ENCODE measurements around the gene MAPK8IP3. TPM values are rescaled to one million over a fixed set of nuclear protein-coding genes. Genes with fewer than 3 reads are reported as not detected.

Gene MAPK8IP3
- total RNA-seq (100 to 1,000 TPM; 315 to 342 TPM), polyA plus RNA-seq (1 to 10 TPM in 2 of 3 donors, under 1 TPM in 1; 0.87 to 2.8 (median 2.5) TPM), total RNA-seq (191 to 409 (median 246) reads per million in 6 experiments)

GRCh38 chr16:1705688-1706385 is at the start of gene MAPK8IP3:
Gene MAPK8IP3, plus strand, starts transcription at chr16:1706195. Its CDS starts 145 bp downstream, at chr16:1706340.
- Mint-ChIP-seq H3K27me3 (peaks cover 0 to 1% (median 0%) of the 10 kb centered on the region in 5 donors), H3K4me1 (peaks cover 14 to 48% (median 38%) of the 10 kb centered on the region in 4 donors), H3K36me3 (peaks cover 0 to 12% (median 0%) of the 10 kb centered on the region in 3 donors), H3K4me3 (peak within 1 kb of the TSS; percentile 94 to 100 (median 99)), H3K27ac (peak within 1 kb of the TSS; percentile 95 to 100 (median 98)), H3K9me3 (no peaks in the 10 kb centered on the region)
- POLR2A ChIA-PET = interaction anchor here (0.7 to 3.5 kb wide), 28 partner anchors 12 to 401 kb away, joined by 3 to 32 read pairs (median 5); partner anchors contain the start of genes EME2, JPT2, MRPS34 and NME3
- ATAC-seq = peak; percentile 82 to 83
- peak; percentile 87 to 100 (median 96) for DNase-seq

GRCh38 chr16:1656808-1657617 is 49.0 kb upstream of the MAPK8IP3 start:
- peaks cover 0 to 2% (median 0%) of the 10 kb centered on the region in 4 donors for H3K4me1 Mint-ChIP-seq
- ATAC-seq (no peak), DNase-seq (no peak)
- H3K27ac Mint-ChIP-seq = peak overlapping the region in 1 of 10 donors; percentile 53
- H3K4me3 Mint-ChIP-seq = no peak overlapping the region
- H3K36me3 Mint-ChIP-seq = peaks cover 6 to 47% (median 15%) of the 10 kb centered on the region in 3 donors
- POLR2A ChIA-PET = no interaction called here
- H3K9me3 Mint-ChIP-seq = no peaks in the 10 kb centered on the region
- H3K27me3 Mint-ChIP-seq = no peaks in the 10 kb centered on the region

DNA sequence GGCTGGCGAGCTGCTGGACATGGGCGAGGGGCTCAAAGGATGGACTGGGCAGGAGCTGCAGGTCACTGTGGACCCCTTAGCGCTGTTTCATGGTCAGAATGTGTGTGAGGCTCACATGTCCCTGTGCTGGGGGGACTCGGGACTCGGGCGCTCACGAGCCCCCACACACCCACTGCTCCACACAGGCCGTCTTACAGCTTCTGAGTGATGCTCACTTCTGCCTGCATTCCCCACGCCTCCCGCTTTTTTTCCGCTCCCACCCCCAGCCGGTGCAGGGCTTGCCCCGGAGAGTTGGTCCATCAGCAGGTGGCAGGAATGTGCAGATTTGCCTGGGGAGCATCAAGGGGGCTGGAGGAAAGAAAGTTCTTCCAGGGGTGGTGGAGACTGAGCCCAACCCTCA is 48.2 kb upstream of the MAPK8IP3 start:
- Mint-ChIP-seq H3K36me3 (peaks cover 6 to 53% (median 21%) of the 10 kb centered on the region in 3 donors), H3K4me1 (peaks cover 0 to 2% (median 0%) of the 10 kb centered on the region in 4 donors)
- POLR2A ChIA-PET = no interaction called here

DNA sequence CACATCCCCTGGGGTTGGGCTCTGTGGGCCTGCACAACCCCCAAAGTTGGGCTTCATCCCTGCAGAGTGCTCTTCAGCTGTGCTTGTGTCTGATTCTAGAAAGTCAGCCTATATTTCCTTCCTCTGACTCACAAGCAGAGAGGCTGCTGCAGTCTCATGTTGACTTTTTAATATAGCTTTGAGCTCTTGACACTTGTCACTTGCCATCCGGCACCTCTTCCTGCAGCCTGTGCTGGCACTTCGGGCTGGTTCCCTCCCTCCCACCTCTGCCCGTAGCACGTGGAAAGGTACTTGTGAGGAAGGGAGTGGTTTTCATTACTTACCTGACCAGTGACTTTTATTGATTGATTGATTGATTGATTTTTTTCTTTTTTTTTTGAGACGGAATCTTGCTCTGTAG is 47.0 kb upstream of the MAPK8IP3 start:
- DNase-seq = no peak

More for the DNA sequence above, 48.2 kb upstream of the MAPK8IP3 start:
- H3K27ac Mint-ChIP-seq = no peak overlapping the region
- ATAC-seq (no peak), DNase-seq (no peak)
- no peak overlapping the region for H3K4me3 Mint-ChIP-seq
- no peaks in the 10 kb centered on the region for H3K9me3 Mint-ChIP-seq
- no peaks in the 10 kb centered on the region for H3K27me3 Mint-ChIP-seq

DNA sequence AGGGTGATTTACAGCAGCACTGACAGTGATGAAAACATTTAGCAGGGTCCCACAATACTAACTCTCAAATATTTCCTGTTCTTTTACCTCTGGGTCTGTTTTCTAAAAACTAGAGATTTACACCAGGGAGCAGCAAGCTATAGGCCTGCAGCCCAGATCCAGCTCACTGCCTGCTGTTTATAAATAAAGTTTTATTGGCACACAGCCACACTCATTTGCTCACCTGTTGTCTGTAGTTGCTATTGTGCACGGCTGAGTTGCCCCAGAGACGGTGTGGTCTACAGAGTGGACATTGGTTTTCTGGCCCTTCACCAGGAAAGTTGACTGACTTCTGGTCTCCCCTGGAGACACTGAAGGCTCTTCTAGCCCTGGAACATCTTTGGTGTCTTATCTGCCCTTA is 44.2 kb upstream of the MAPK8IP3 start:
- Mint-ChIP-seq H3K27me3 (no peaks in the 10 kb centered on the region), H3K4me1 (no peaks in the 10 kb centered on the region), H3K27ac (peak overlapping the region in 1 of 10 donors; percentile 67), H3K36me3 (peaks cover 0 to 59% (median 22%) of the 10 kb centered on the region in 3 donors), H3K4me3 (no peak overlapping the region), H3K9me3 (no peaks in the 10 kb centered on the region)
- ATAC-seq = no peak
- POLR2A ChIA-PET = no interaction called here
- no peak for DNase-seq

More for the DNA sequence above, 47.0 kb upstream of the MAPK8IP3 start:
- Mint-ChIP-seq H3K4me1 (peaks cover 0 to 2% (median 0%) of the 10 kb centered on the region in 4 donors), H3K4me3 (no peak overlapping the region), H3K27me3 (no peaks in the 10 kb centered on the region), H3K9me3 (no peaks in the 10 kb centered on the region), H3K27ac (no peak overlapping the region), H3K36me3 (peaks cover 6 to 58% (median 27%) of the 10 kb centered on the region in 3 donors)
- POLR2A ChIA-PET = no interaction called here
- no peak for ATAC-seq

- ATAC-seq = no peak
- H3K9me3 Mint-ChIP-seq = no peaks in the 10 kb centered on the region
- H3K27ac Mint-ChIP-seq = peak overlapping the region in 1 of 10 donors; percentile 67
- no peaks in the 10 kb centered on the region for H3K27me3 Mint-ChIP-seq
- H3K36me3 Mint-ChIP-seq = peaks cover 0 to 64% (median 22%) of the 10 kb centered on the region in 3 donors
- POLR2A ChIA-PET = no interaction called here
- no peak overlapping the region for H3K4me3 Mint-ChIP-seq
- no peak for DNase-seq
- no peaks in the 10 kb centered on the region for H3K4me1 Mint-ChIP-seq
These were observed 43.5 kb upstream of the MAPK8IP3 start for GRCh38 chr16:1662543-1662942.

- no peaks in the 10 kb centered on the region for H3K27me3 Mint-ChIP-seq
- peaks cover 0 to 78% (median 24%) of the 10 kb centered on the region in 3 donors for H3K36me3 Mint-ChIP-seq
- no peak overlapping the region for H3K4me3 Mint-ChIP-seq
- no peak overlapping the region for H3K27ac Mint-ChIP-seq
- DNase-seq (no peak), ATAC-seq (no peak)
- no peaks in the 10 kb centered on the region for H3K9me3 Mint-ChIP-seq
- POLR2A ChIA-PET = interaction anchor here (0.5 kb wide), 1 partner anchor 648 kb away, joined by 3 read pairs; no protein-coding TSS in a partner anchor
- H3K4me1 Mint-ChIP-seq = peaks cover 0 to 1% (median 0%) of the 10 kb centered on the region in 4 donors
These were observed 40.2 kb upstream of the MAPK8IP3 start for GRCh38 chr16:1665829-1666228.

DNA sequence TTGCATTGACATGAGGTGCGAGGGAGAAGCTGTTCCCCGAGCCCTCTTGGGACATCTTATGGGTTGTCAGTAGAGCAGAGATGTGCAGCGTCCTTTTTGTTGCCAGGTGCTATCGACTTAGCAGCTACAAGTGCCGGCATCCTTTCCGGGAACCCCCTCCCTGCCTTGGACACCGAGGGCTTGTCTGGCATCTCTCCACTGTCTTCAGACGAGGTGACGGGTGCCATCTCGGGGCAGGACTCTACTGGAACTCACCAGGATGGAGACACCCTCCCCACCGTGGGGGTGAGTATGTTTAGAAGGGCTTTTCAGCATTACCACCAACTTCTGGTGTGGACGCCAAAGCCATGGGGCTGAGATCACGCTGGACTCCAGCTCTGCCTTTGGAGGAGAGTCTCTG is 39.7 kb upstream of the MAPK8IP3 start:
- H3K9me3 Mint-ChIP-seq = no peaks in the 10 kb centered on the region
- H3K36me3 Mint-ChIP-seq = peaks cover 0 to 82% (median 27%) of the 10 kb centered on the region in 3 donors
- POLR2A ChIA-PET = no interaction called here
- H3K4me3 Mint-ChIP-seq = no peak overlapping the region
- no peak for ATAC-seq
- peaks cover 0 to 1% (median 0%) of the 10 kb centered on the region in 4 donors for H3K4me1 Mint-ChIP-seq
- H3K27me3 Mint-ChIP-seq = no peaks in the 10 kb centered on the region
- H3K27ac Mint-ChIP-seq = no peak overlapping the region
- DNase-seq = no peak

DNA sequence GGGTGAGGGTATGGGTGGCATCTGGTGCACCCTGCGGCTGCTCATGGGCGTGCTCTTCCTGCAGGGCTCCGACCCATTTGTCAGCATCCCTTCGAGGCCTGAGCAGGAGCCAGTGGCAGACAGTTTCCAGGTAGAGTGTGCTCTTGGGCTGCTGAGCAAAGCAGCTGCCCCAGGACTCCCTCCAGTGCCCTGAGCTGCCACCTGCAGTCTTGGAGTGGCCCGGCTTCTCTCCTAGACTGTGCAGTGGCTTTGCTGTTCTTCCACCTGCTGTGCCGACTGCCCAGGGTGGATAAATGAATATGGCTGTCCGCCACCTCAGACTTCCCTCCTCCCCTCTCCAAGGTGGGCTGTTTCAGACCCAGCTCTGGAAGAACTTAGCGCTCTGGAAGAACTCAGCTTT is 38.7 kb upstream of the MAPK8IP3 start:
- H3K27ac Mint-ChIP-seq = peak overlapping the region in 1 of 10 donors; percentile 43
- H3K9me3 Mint-ChIP-seq = no peaks in the 10 kb centered on the region
- ATAC-seq = no peak
- H3K4me3 Mint-ChIP-seq = no peak overlapping the region
- no peaks in the 10 kb centered on the region for H3K27me3 Mint-ChIP-seq
- POLR2A ChIA-PET = no interaction called here
- peaks cover 0 to 85% (median 24%) of the 10 kb centered on the region in 3 donors for H3K36me3 Mint-ChIP-seq
- H3K4me1 Mint-ChIP-seq = peaks cover 0 to 1% (median 0%) of the 10 kb centered on the region in 4 donors
- DNase-seq = no peak

GRCh38 chr16:1667916-1668315 is 38.1 kb upstream of the MAPK8IP3 start:
- peak overlapping the region in 1 of 10 donors; percentile 34 for H3K27ac Mint-ChIP-seq
- POLR2A ChIA-PET = interaction anchor here (1.1 kb wide), 1 partner anchor 10 kb away, joined by 4 read pairs; the partner anchor contains the start of gene JPT2
- no peaks in the 10 kb centered on the region for H3K27me3 Mint-ChIP-seq

GRCh38 chr16:1668612-1669319 is 37.2 kb upstream of the MAPK8IP3 start:
- Mint-ChIP-seq H3K4me1 (peaks cover 0 to 5% (median 0%) of the 10 kb centered on the region in 4 donors), H3K27me3 (no peaks in the 10 kb centered on the region), H3K36me3 (peaks cover 0 to 82% (median 19%) of the 10 kb centered on the region in 3 donors), H3K9me3 (no peaks in the 10 kb centered on the region), H3K4me3 (no peak overlapping the region), H3K27ac (peak overlapping the region in 1 of 10 donors; percentile 9)
- DNase-seq = no peak
- POLR2A ChIA-PET = interaction anchor here (1.1 kb wide), 1 partner anchor 9 kb away, joined by 4 read pairs; the partner anchor contains the start of gene JPT2
- no peak for ATAC-seq

More at GRCh38 chr16:1667916-1668315, 38.1 kb upstream of the MAPK8IP3 start:
- Mint-ChIP-seq H3K4me3 (no peak overlapping the region), H3K36me3 (peaks cover 0 to 83% (median 22%) of the 10 kb centered on the region in 3 donors), H3K9me3 (no peaks in the 10 kb centered on the region), H3K4me1 (peaks cover 0 to 1% (median 0%) of the 10 kb centered on the region in 4 donors)
- ATAC-seq (no peak), DNase-seq (no peak)

DNA sequence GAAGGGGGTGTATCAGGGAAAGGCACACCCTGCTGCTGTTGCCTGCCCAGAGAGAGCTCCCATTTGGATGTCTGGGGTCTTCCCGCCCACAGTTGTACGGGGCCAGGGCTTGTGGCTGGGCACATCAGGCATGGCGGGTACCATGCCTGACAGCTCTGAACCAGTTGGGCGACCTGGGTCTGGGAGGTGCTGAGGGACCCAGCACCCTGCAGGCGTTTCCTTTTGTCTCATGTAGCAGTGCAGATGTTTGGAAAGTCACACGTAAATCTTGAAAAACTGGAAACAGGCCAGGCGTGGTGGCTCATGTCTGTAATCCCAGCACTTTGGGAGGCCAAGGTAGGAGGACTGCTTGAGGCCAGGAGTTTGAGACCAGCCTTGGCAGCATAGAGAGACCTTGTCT is 36.3 kb upstream of the MAPK8IP3 start:
- H3K27me3 Mint-ChIP-seq = no peaks in the 10 kb centered on the region
- no peak overlapping the region for H3K27ac Mint-ChIP-seq
- H3K4me1 Mint-ChIP-seq = peaks cover 0 to 5% (median 0%) of the 10 kb centered on the region in 4 donors
- peaks cover 0 to 80% (median 17%) of the 10 kb centered on the region in 3 donors for H3K36me3 Mint-ChIP-seq
- ATAC-seq (no peak), DNase-seq (no peak)
- H3K4me3 Mint-ChIP-seq = no peak overlapping the region
- POLR2A ChIA-PET = no interaction called here
- H3K9me3 Mint-ChIP-seq = no peaks in the 10 kb centered on the region

Measured in naive thymus-derived CD8-positive, alpha-beta T cell (primary cell).